Fibroblast of lung (primary cell): ENCODE measurements around the gene ANKRD65.

Source experiments
- CTCF ChIP-seq, 2 donors: IDR thresholded peaks in 1 of 2; conservative IDR thresholded peaks in 1 of 2; 1 replicate in 1 of 2; 2 replicates in 1 of 2; pipeline ENCODE4 v1.5.1; 2011 to 2012; ENCODE audit warnings: low read length in 2 of 2, control low read depth in 1 of 2, inconsistent platforms in 1 of 2, low read depth in 1 of 2, mild to moderate bottlenecking in 1 of 2
- EZH2 ChIP-seq: IDR thresholded peaks from 2 replicates; pipeline ENCODE4 v1.5.1; 2012; ENCODE audit warnings: low read length, control low read depth, mild to moderate bottlenecking; ENCODE audit errors: missing control alignments

GRCh38 chr1:1394116-1394515 is 27.0 kb downstream of the ANKRD65 start:
- TF ChIP-seq CTCF (conservative IDR thresholded peaks at IDR 0.05 in 1 of 2, IDR thresholded peaks at IDR 0.05 in 1 of 2; ENCODE audit: low read depth in 1 of 2, low read length in 2 of 2) (no peak), EZH2 (no peak)
